GM12891 (cell line): ENCODE data around the gene POMP. TPM values are rescaled to one million over a fixed set of nuclear protein-coding genes. Genes with fewer than 3 reads are reported as not detected.
A peak's percentile ranks its signal among the peaks of the same experiment; 100 is the strongest.

Experiments used
- DNase-seq: peaks from one replicate; pipeline ENCODE4 v3.0.0; 2011; ENCODE audit warnings: low spot score; ENCODE audit not compliant: insufficient read length
- FAIRE-seq: peaks from 2 replicates; lab custom pipeline; 2011; peaks lifted over from hg19 to GRCh38; lab: Jason Lieb, UNC
- PAX5 ChIP-seq: IDR thresholded peaks from 2 replicates; pipeline ENCODE4 v1.6.1; 2011; ENCODE audit warnings: low read length, moderate library complexity, mild to moderate bottlenecking; ENCODE audit not compliant: insufficient read depth, severe bottlenecking
- POLR2A ChIP-seq: IDR thresholded peaks from 2 replicates; pipeline ENCODE4 v1.6.1; 2011; ENCODE audit warnings: low read depth, low read length, control low read depth
- POLR2AphosphoS5 ChIP-seq: IDR thresholded peaks from 2 replicates; pipeline ENCODE4 v1.6.1; 2011; ENCODE audit warnings: low read depth, low read length, control low read depth
- POU2F2 ChIP-seq: IDR thresholded peaks from 2 replicates; pipeline ENCODE4 v1.6.1; 2011; ENCODE audit warnings: low read depth, mild to moderate bottlenecking, control low read depth, low read length, moderate library complexity
- SPI1 ChIP-seq: IDR thresholded peaks from 2 replicates; pipeline ENCODE4 v1.6.1; 2011; ENCODE audit warnings: low read depth, low read length, control low read depth
- TAF1 ChIP-seq: IDR thresholded peaks from 2 replicates; pipeline ENCODE4 v1.6.1; 2011; ENCODE audit warnings: low read depth, low read length, control low read depth
- polyA plus RNA-seq: library from polyadenylated mRNA; unstranded; fragments of >200 nt; gene quantifications from one replicate; pipeline ENCODE4 v1.2.1, GENCODE V29; 2012; ENCODE audit warnings: low read depth, missing spikeins, inconsistent platforms; ENCODE audit not compliant: missing spikeins

POMP gene
- 178 TPM for polyA plus RNA-seq

GRCh38 chr13:28658796-28659620 lies at the start of gene POMP:
Gene POMP, plus strand, starts transcription at chr13:28659130. Its CDS starts 55 bp downstream, at chr13:28659185.
- TF ChIP-seq TAF1 (peak; percentile 81), POU2F2 (peak; percentile 92), POLR2A (peak; percentile 95), PAX5 (no peak), POLR2AphosphoS5 (peak; percentile 96), SPI1 (peak; percentile 73)
- peak; percentile 97 for FAIRE-seq
- DNase-seq: peak; percentile 79

DNA sequence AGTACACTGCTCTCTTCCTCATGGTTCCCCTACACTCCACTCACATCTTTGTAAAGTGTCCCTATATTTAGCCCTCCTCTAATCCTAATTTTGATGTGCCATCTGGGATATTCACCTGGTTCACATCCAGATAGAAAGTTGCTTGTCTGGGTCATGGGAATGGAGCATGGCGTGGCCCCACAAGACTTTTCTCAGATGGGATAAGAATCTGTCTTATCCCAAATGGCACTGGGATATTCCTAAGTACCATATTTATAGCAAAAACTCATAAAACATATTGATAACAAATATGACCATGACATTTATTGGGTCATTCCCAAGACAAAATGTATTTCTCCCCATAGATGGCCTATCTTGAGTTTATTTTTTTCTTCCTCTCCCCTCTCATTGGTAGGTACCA lies 49.5 kb upstream of the POMP start:
- FAIRE-seq (no peak), DNase-seq (no peak)
- TF ChIP-seq PAX5 (no peak), SPI1 (no peak), POLR2AphosphoS5 (no peak), POLR2A (no peak), TAF1 (no peak), POU2F2 (no peak)

DNA sequence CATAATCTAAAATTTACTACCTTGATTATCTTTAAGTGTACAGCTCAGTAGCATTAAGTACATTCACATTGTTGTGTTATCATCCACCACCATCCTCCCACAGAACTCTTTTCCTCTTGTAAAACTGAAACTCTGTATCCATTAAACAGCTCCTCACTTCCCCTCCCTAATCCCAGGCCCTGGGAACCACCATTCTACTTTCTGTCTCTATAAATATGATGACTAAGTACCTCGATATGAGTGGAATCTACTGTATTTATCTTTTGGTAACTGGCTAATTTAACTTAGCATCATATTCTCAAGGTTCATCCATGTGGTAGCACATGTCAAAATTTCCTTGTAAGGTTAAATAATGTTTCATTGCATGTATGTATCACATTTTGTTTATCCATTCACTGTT lies 49.0 kb upstream of the POMP start:
- FAIRE-seq: no peak
- no peak for TF ChIP-seq TAF1
- no peak for TF ChIP-seq POLR2A
- no peak for TF ChIP-seq SPI1
- no peak for TF ChIP-seq PAX5
- TF ChIP-seq POU2F2: no peak
- no peak for TF ChIP-seq POLR2AphosphoS5
- DNase-seq: no peak

DNA sequence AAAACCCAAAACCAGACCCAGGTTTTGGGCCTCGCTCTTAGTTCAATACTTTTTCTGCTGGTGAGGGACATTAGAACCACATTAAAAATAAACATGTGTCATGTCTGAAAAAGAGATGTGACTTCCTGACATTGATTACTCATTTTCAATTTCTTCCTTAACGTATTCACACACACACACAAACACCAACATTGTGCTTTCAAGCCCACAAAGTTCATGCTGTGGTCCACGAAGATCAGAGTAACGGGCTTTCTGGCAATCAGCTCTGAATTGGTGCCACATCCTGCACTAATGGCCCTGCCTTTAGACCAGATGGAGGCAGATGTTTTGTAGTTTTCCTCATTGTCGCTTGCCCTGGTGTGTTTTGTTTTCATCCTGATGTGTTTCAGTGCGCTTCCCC lies 47.9 kb upstream of the POMP start:
- peak; percentile 23 for FAIRE-seq
- TF ChIP-seq POLR2A (no peak), PAX5 (no peak), POU2F2 (no peak), SPI1 (no peak), POLR2AphosphoS5 (no peak), TAF1 (no peak)
- no peak for DNase-seq

DNA sequence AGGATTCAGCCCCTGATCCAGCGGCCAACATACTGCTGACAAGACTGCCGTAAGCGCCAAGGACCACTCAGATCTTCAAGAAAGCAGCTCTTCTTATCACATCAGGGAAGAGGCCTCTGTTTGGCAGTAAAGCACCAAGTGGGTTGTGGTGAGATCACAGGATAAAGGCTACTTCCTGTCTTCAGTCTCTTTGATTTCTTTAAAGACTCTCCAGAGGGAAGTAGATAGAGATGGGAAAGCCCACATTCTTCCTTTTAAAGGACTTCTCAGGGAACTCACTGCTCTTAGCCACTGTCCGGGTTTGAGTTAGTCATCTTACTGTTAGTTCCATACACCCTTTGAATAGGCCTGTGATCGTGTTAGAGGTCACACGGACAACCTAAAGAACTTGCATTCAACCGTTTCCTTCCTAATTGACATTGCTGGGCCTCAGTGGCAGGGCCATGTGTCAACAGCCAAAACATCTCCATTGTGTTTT lies 47.2 kb upstream of the POMP start:
- no peak for FAIRE-seq
- no peak for DNase-seq
- no peak for TF ChIP-seq TAF1
- no peak for TF ChIP-seq POU2F2
- no peak for TF ChIP-seq PAX5
- no peak for TF ChIP-seq SPI1
- no peak for TF ChIP-seq POLR2AphosphoS5
- TF ChIP-seq POLR2A: no peak

- no peak for TF ChIP-seq SPI1
- no peak for TF ChIP-seq POU2F2
- no peak for TF ChIP-seq POLR2AphosphoS5
- TF ChIP-seq PAX5: no peak
- TF ChIP-seq POLR2A: no peak
- TF ChIP-seq TAF1: no peak
- DNase-seq (no peak), FAIRE-seq (no peak)
Observed at GRCh38 chr13:28613562-28613961, 45.4 kb upstream of the POMP start.

DNA sequence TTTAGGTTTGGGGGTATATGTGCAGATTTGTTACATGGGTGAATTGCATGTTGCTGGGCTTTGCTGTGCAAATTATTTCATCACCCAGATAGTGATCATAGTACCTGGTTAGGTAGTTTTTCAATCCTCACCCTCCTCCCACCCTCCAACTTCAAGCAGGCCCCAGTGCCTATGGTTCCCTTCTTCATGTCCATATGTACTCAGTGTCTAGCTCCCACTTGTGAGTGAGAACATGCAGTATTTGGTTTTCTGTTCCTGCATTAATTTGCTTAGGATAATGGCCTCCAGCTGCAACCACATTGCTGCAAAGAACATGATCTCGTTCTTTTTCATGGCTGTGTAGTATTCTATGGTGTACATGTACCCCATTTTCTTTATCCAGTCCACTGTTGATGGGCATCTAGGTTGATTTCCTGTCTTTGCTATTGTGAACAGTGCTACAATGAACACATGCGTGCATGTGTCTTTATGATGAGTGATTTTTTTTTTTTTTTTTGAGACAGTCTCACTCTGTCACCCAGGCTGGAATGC lies 42.9 kb upstream of the POMP start:
- no peak for TF ChIP-seq TAF1
- TF ChIP-seq POLR2AphosphoS5: no peak
- DNase-seq (no peak), FAIRE-seq (no peak)

GRCh38 chr13:28618230-28618994 lies 40.5 kb upstream of the POMP start:
- TF ChIP-seq POLR2A: no peak
- TF ChIP-seq POU2F2: no peak
- TF ChIP-seq PAX5: no peak
- no peak for TF ChIP-seq SPI1
- no peak for TF ChIP-seq POLR2AphosphoS5
- no peak for TF ChIP-seq TAF1
- DNase-seq (no peak), FAIRE-seq (no peak)
